Upper lobe of left lung (tissue), 4 donors: Measurements from ENCODE around the gene LINC00305.

Source experiments
- CTCF ChIP-seq, 6 experiments: fragments of 450-650 bp in 4 of 6; fragments of 200-600 bp in 2 of 6; sonication (generic) in 2 of 6; IDR thresholded peaks; one replicate each; pipeline ENCODE4 v1.5.1; 2016 to 2019; ENCODE audit warnings: antibody characterized with exemption in 6 of 6
- POLR2A ChIP-seq, 4 donors: fragments of 450-650 bp; IDR thresholded peaks; one replicate each; pipeline ENCODE4 v1.5.1; 2016 to 2017; ENCODE audit warnings: antibody characterized with exemption in 4 of 4, mild to moderate bottlenecking in 2 of 4
- POLR2AphosphoS5 ChIP-seq, 2 donors: sonication (generic); formaldehyde crosslinking; IDR thresholded peaks; one replicate each; pipeline ENCODE4 v1.5.1; 2017; ENCODE audit warnings: antibody characterized with exemption in 2 of 2

GRCh38 chr18:64165906-64166305 lies 17.0 kb upstream of the LINC00305 start:
- TF ChIP-seq CTCF (IDR thresholded peaks at IDR 0.05) (no peak), POLR2AphosphoS5 (IDR thresholded peaks at IDR 0.05) (no peak), POLR2A (IDR thresholded peaks at IDR 0.05) (no peak)
